WI38 (cell line): Measurements from ENCODE around the gene SLAMF6.

Experiments used
- H3K4me3 ChIP-seq: 2 replicates; pipeline ENCODE4 v1.5.1; 2011; ENCODE audit warnings: low read depth, mild to moderate bottlenecking, control low read depth, low read length
- TF ChIP-seq, protein P1 (sequence below): IDR thresholded peaks from 2 replicates; pipeline ENCODE4 v1.5.1; 2012; ENCODE audit warnings: low read depth, mild to moderate bottlenecking, control low read depth, low read length

Gene SLAMF6

DNA sequence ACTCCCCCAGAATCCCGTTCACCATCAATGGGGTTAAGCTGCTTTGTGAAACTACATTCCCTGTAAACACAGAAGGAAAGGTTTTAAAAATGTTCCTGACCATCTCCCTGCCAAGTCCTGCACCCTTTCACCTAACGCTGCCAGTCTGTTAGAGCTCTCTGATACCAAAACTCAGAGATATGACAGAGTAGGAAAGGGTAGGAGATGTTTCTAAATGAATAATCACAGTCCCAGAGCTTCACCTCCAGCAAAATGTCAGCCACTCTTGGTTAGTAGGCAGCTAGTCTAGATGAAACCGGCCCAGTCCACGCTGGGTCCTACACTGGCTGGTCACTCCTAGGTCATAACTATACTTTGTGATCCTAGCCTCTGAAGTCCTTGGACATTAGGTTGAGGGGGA is 26.7 kb downstream of the SLAMF6 start:
- TF ChIP-seq, protein P1, sequence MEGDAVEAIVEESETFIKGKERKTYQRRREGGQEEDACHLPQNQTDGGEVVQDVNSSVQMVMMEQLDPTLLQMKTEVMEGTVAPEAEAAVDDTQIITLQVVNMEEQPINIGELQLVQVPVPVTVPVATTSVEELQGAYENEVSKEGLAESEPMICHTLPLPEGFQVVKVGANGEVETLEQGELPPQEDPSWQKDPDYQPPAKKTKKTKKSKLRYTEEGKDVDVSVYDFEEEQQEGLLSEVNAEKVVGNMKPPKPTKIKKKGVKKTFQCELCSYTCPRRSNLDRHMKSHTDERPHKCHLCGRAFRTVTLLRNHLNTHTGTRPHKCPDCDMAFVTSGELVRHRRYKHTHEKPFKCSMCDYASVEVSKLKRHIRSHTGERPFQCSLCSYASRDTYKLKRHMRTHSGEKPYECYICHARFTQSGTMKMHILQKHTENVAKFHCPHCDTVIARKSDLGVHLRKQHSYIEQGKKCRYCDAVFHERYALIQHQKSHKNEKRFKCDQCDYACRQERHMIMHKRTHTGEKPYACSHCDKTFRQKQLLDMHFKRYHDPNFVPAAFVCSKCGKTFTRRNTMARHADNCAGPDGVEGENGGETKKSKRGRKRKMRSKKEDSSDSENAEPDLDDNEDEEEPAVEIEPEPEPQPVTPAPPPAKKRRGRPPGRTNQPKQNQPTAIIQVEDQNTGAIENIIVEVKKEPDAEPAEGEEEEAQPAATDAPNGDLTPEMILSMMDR: no peak
- no peak overlapping the region for H3K4me3 ChIP-seq

DNA sequence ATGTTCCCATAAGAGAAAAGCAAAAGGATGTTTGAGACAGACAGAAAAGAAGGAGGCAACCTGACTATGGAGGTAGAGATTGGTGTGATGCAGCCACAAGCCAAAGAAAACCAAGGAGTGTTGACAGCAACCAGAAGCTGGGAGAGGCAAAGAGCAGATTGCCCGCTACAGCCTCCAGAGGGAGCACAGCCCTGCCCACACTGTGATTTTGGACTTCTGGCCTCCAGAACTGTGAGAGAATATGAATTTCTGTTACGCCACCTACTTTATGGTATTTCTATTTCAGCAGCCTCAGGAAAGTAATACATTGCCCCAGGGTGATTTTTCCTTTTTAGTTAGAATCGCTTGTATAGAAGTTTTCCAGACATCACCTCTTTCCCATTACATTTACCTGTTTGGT is 28.4 kb downstream of the SLAMF6 start:
- TF ChIP-seq, protein P1: no peak
- H3K4me3 ChIP-seq: no peak overlapping the region

DNA sequence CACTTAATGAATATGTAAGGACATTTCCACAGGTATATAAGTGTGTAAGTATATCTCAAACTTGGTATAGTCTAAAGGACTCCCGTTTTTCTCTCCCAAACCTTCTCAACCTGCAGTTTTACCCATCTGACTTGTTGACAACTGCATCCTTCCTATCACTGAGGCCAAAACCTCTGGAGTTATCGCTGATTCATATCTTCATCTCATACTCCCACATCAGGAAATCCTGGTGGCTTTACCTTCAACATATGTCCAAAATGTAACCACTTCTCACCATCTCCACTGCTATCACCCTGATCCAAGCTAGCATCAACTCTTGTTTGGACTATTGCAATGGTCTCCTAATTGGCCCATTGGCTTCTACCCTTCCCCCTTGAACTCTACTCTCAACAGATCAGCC is 30.4 kb downstream of the SLAMF6 start:
- TF ChIP-seq, protein P1: no peak
- no peak overlapping the region for H3K4me3 ChIP-seq

DNA sequence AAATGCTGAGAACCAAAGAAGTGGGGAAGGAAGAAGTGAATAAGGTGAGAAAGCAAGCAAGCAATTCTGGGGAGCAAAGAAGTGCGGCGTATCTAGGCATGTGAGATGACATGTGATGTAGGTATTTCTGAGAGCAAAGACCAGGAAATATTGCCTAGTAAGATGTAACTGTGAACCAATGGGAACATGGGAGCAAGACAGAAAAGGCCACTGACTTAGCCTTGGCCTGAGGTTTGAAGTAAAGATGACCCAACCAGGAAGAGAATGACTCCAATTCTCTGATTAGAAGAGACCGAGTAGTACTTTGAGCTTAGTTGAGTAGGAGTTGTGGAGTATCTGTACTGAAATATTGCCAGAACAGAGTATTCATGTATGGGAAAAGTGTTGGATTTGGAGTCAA is 31.1 kb downstream of the SLAMF6 start:
- TF ChIP-seq, protein P1: no peak
- no peak overlapping the region for H3K4me3 ChIP-seq

DNA sequence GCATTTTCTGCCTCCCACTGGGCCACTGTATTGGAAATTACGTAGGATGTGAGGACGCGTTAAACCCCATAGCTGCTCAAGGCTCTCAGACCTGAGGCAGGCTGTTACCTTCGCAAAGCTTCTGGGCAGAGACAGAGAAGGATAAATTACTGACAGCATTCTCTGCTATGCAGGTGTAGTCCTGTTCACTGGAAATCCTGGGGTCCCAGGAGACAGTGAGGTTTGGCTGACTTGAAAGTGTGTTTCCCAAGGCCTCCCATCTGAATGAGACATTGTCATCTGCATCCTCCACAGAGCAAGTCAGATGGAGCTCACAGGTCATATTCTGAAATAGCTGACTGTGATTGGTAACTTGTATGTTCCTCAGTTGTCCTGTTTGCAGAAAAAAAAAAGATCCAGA is 32.0 kb downstream of the SLAMF6 start:
- H3K4me3 ChIP-seq: no peak overlapping the region
- TF ChIP-seq, protein P1: no peak

DNA sequence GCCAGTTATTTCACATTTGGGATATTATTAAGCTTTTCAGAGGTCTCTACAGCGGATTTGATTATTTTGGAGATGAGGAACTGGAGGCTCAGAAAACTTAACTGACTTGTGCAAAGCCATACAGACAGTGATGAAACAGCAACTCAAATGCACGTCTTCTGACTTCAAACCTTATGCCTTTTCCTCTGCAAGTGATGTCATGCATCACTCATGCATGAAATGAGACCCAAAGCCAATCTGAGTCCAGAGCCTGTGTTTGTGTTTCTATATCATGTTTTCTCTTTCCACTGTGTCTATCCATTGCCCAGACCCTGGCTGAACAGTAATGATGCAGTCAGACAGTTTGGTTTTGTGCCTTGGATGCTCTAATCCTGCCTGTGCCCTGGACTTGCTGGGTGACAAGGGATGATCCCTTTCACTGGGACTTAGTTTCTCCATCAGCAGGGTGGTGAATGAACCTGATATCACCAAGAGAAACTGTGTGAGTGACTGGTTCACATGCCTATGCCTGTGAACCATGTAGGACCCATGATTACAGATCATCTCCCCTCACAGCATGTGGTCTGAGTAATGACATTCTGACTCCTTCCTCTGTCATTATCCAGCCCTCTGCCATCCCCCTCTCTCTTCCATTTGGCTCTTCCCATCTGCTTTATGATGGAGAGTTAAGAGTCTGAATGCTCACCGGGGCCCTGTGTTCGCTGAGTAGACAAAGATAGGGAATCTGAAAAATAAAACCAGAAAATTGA is 33.4 kb downstream of the SLAMF6 start:
- TF ChIP-seq, protein P1: no peak
- no peak overlapping the region for H3K4me3 ChIP-seq

DNA sequence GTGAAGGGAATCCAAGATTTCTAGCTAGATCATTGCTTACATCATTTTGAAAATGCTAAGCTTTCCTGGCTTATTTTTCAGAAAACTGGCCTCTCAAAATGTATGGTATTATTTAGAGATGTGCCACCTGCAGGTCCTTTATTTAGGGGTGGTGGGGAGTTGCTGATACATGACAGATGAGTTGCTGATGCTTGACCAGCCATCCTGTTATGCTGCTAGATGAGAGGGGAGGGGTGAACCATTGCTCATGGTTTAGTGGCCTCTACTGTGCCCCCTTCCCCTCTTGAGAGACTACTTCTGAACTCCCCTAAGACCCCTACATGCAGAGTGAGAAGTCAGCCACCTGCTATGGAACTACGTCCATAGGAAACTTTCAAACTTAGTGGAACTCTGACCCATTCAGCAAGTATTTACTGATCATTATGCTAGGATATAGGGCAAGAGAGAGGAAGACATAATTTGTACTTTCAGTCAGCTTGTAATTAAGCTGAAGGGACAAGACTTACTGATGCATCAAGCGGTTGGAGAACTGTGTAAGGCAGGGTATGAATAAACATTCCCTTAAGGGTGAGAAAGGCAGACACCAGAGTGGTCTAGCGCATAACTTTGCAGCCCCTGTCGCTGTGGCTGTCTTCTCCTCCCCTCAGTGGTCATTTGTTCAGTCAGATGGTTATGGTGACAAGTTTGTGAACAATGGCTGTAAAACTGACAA is 34.6 kb downstream of the SLAMF6 start:
- TF ChIP-seq, protein P1: no peak
- H3K4me3 ChIP-seq: no peak overlapping the region
